Adrenal gland (tissue), 5 donors: ENCODE data around the gene FPGT.

ENCODE experiments used
- CTCF ChIP-seq, 6 experiments: fragments of 450-650 bp in 4 of 6; fragments of 200-600 bp in 2 of 6; sonication (generic) in 1 of 6; IDR thresholded peaks; 1 replicate in 5 of 6; 2 replicates in 1 of 6; pipeline versions ENCODE4 v1.5.1 to v1.8.0; 2016 to 2021; ENCODE audit warnings: antibody characterized with exemption in 6 of 6, mild to moderate bottlenecking in 2 of 6, moderate library complexity in 1 of 6
- POLR2A ChIP-seq, 2 donors: fragments of 450-650 bp; IDR thresholded peaks; one replicate each; pipeline ENCODE4 v1.6.1; 2017; ENCODE audit warnings: antibody characterized with exemption in 2 of 2, mild to moderate bottlenecking in 2 of 2, moderate library complexity in 1 of 2
- donor health status: DM: no; HTN: no; CAD: no.

GRCh38 chr1:74237035-74237434, 39.0 kb downstream of the FPGT start:
- TF ChIP-seq CTCF (IDR thresholded peaks at IDR 0.05) = no peak
- no peak for TF ChIP-seq POLR2A (IDR thresholded peaks at IDR 0.05)
